Common myeloid progenitor, CD34-positive (primary cell): Measurements from ENCODE around the gene OR2T35.

Experiments used
- CTCF ChIA-PET: fragments of 350-600 bp; sonication (Branson Sonifier 250); formaldehyde crosslinking; loops from one replicate; lab custom pipeline; 2021; ENCODE audit warnings: antibody characterized with exemption; lab: Charles Lee
- POLR2A ChIA-PET: fragments of 350-600 bp; sonication (Branson Sonifier 250); formaldehyde crosslinking; loops from one replicate; lab custom pipeline; 2021; ENCODE audit warnings: antibody characterized with exemption; lab: Charles Lee
- DNase-seq, 3 donors: peaks; one replicate each; pipeline versions ENCODE4 v3.0.0 to v3.0.0-alpha.2; 2013
- H3K27ac ChIP-seq, 2 experiments: 1 replicate in 1 of 2; 2 replicates in 1 of 2; pipeline ENCODE4 v1.7.0; 2013; ENCODE audit warnings: inconsistent platforms in 2 of 2, low read length in 2 of 2, mild to moderate bottlenecking in 2 of 2, low read depth in 1 of 2, moderate library complexity in 1 of 2; ENCODE audit not compliant: severe bottlenecking in 2 of 2, insufficient read depth in 1 of 2, poor library complexity in 1 of 2
- H3K27me3 ChIP-seq, 5 experiments: replicated peaks in 2 of 5; 1 replicate in 3 of 5; 2 replicates in 2 of 5; pipeline versions ENCODE4 v1.6.1 to v1.7.0; 2013; ENCODE audit warnings: low read length in 4 of 5, mild to moderate bottlenecking in 2 of 5, moderate library complexity in 2 of 5, inconsistent platforms in 1 of 5; ENCODE audit not compliant: insufficient read depth in 5 of 5, control insufficient read depth in 4 of 5
- H3K36me3 ChIP-seq, 4 experiments: 1 replicate in 2 of 4; 2 replicates in 2 of 4; pipeline versions ENCODE4 v1.6.1 to v1.7.0; 2013; ENCODE audit warnings: low read length in 3 of 4, control low read depth in 1 of 4, mild to moderate bottlenecking in 1 of 4; ENCODE audit not compliant: control insufficient read depth in 4 of 4, insufficient read depth in 4 of 4
- H3K4me1 ChIP-seq, 4 experiments: 1 replicate in 3 of 4; 2 replicates in 1 of 4; pipeline versions ENCODE4 v1.6.1 to v1.7.1; 2013; ENCODE audit warnings: low read length in 3 of 4, mild to moderate bottlenecking in 3 of 4, control low read depth in 1 of 4, inconsistent platforms in 1 of 4, moderate library complexity in 1 of 4; ENCODE audit not compliant: control insufficient read depth in 4 of 4, insufficient read depth in 4 of 4; ENCODE audit errors: control extremely low read depth in 1 of 4
- H3K4me3 ChIP-seq, 7 experiments: 1 replicate in 4 of 7; 2 replicates in 3 of 7; pipeline versions ENCODE4 v1.5.1 to v1.7.0; 2013; ENCODE audit warnings: mild to moderate bottlenecking in 7 of 7, low read length in 6 of 7, moderate library complexity in 6 of 7, inconsistent platforms in 2 of 7, low read depth in 2 of 7, control low read depth in 1 of 7; ENCODE audit not compliant: insufficient read depth in 4 of 7, control insufficient read depth in 1 of 7; ENCODE audit errors: extremely low read depth in 1 of 7
- H3K9me3 ChIP-seq, 5 experiments: 1 replicate in 4 of 5; 2 replicates in 1 of 5; pipeline versions ENCODE4 v1.6.1 to v1.7.1; 2013; ENCODE audit warnings: low read length in 4 of 5, mild to moderate bottlenecking in 2 of 5, inconsistent platforms in 1 of 5, low read depth in 1 of 5, moderate library complexity in 1 of 5; ENCODE audit not compliant: control insufficient read depth in 4 of 5, insufficient read depth in 2 of 5; ENCODE audit errors: control extremely low read depth in 1 of 5
- WGBS: methylation state at CpG from one replicate; pipeline ENCODE4 v1.1.5; 2013; ENCODE audit not compliant: insufficient coverage; 5-methylcytosine and 5-hydroxymethylcytosine counted together

Gene OR2T35

GRCh38 chr1:248625971-248626370, 19.1 kb downstream of the OR2T35 start:
- Histone ChIP-seq H3K36me3 (no peaks in the 10 kb centered on the region), H3K27me3 (no peaks in the 10 kb centered on the region), H3K9me3 (no peaks in the 10 kb centered on the region), H3K27ac (no peak overlapping the region), H3K4me1 (no peaks in the 10 kb centered on the region), H3K4me3 (no peak overlapping the region)
- POLR2A ChIA-PET: no interaction called here
- CTCF ChIA-PET: interaction anchor here (1.7 kb wide), 2 partner anchors 12 to 181 kb away, joined by 4 to 10 read pairs; no protein-coding TSS in a partner anchor
- DNase-seq: no peak
- WGBS: 100% methylated on average over 5 of the region's 5 CpGs

GRCh38 chr1:248625166-248625565, 19.9 kb downstream of the OR2T35 start:
- ChIA-PET CTCF (interaction anchor here (1.3 to 4.2 kb wide), 5 partner anchors 11 to 182 kb away, joined by 4 to 13 read pairs (median 6); no protein-coding TSS in a partner anchor), POLR2A (no interaction called here)
- WGBS: 94% methylated on average over 3 of the region's 4 CpGs
- no peaks in the 10 kb centered on the region for H3K36me3 ChIP-seq
- H3K4me1 ChIP-seq: no peaks in the 10 kb centered on the region
- no peaks in the 10 kb centered on the region for H3K9me3 ChIP-seq
- H3K27ac ChIP-seq: no peak overlapping the region
- H3K4me3 ChIP-seq: no peak overlapping the region
- DNase-seq: no peak
- no peaks in the 10 kb centered on the region for H3K27me3 ChIP-seq

GRCh38 chr1:248622570-248623001, 22.5 kb downstream of the OR2T35 start:
- POLR2A ChIA-PET: no interaction called here

GRCh38 chr1:248621770-248622169, 23.3 kb downstream of the OR2T35 start:
- Histone ChIP-seq H3K27me3 (no peaks in the 10 kb centered on the region), H3K4me1 (no peaks in the 10 kb centered on the region), H3K27ac (no peak overlapping the region), H3K9me3 (no peaks in the 10 kb centered on the region), H3K36me3 (no peaks in the 10 kb centered on the region), H3K4me3 (no peak overlapping the region)
- CTCF ChIA-PET: interaction anchor here (0.7 to 6.3 kb wide), 10 partner anchors 9 to 684 kb away, joined by 3 to 58 read pairs (median 5); no protein-coding TSS in a partner anchor
- POLR2A ChIA-PET: no interaction called here
- DNase-seq: no peak
- 96% methylated on average over 5 of the region's 7 CpGs for WGBS

More at GRCh38 chr1:248622570-248623001, 22.5 kb downstream of the OR2T35 start:
- Histone ChIP-seq H3K27ac (no peak overlapping the region), H3K27me3 (no peaks in the 10 kb centered on the region), H3K4me3 (no peak overlapping the region), H3K9me3 (no peaks in the 10 kb centered on the region), H3K36me3 (no peaks in the 10 kb centered on the region), H3K4me1 (no peaks in the 10 kb centered on the region)
- 68% methylated on average over 4 of the region's 4 CpGs for WGBS
- CTCF ChIA-PET: interaction anchor here (0.6 to 6.3 kb wide), 16 partner anchors 8 to 191 kb away, joined by 3 to 58 read pairs (median 4); no protein-coding TSS in a partner anchor
- DNase-seq: peak; percentile 49 to 73 (median 69)

GRCh38 chr1:248618878-248619277, 26.2 kb downstream of the OR2T35 start:
- DNase-seq: peak; percentile 47 to 61 (median 51)

GRCh38 chr1:248618119-248618518, 27.0 kb downstream of the OR2T35 start:
- H3K27me3 ChIP-seq: no peaks in the 10 kb centered on the region
- CTCF ChIA-PET: interaction anchor here (0.9 to 6.3 kb wide), 2 partner anchors 169 to 188 kb away, joined by 3 to 58 read pairs; no protein-coding TSS in a partner anchor

More at GRCh38 chr1:248618878-248619277, 26.2 kb downstream of the OR2T35 start:
- Histone ChIP-seq H3K36me3 (no peaks in the 10 kb centered on the region), H3K4me1 (no peaks in the 10 kb centered on the region), H3K4me3 (no peak overlapping the region), H3K27ac (no peak overlapping the region), H3K9me3 (no peaks in the 10 kb centered on the region), H3K27me3 (no peaks in the 10 kb centered on the region)
- 0% methylated on average over 2 of the region's 3 CpGs for WGBS
- POLR2A ChIA-PET: no interaction called here
- CTCF ChIA-PET: interaction anchor here (2.2 to 6.3 kb wide), 2 partner anchors 9 to 187 kb away, joined by 7 to 58 read pairs; no protein-coding TSS in a partner anchor

GRCh38 chr1:248613742-248614141, 31.3 kb downstream of the OR2T35 start:
- POLR2A ChIA-PET: no interaction called here
- Histone ChIP-seq H3K27me3 (no peaks in the 10 kb centered on the region), H3K4me1 (peaks cover 0 to 2% (median 0%) of the 10 kb centered on the region in 4 experiments), H3K9me3 (no peaks in the 10 kb centered on the region), H3K4me3 (no peak overlapping the region), H3K36me3 (no peaks in the 10 kb centered on the region), H3K27ac (no peak overlapping the region)
- no peak for DNase-seq
- 100% methylated on average over 1 of the region's 1 CpG for WGBS
- CTCF ChIA-PET: interaction anchor here (1.1 to 3.4 kb wide), 2 partner anchors 9 to 11 kb away, joined by 3 to 10 read pairs; no protein-coding TSS in a partner anchor

More at GRCh38 chr1:248618119-248618518, 27.0 kb downstream of the OR2T35 start:
- Histone ChIP-seq H3K4me3 (no peak overlapping the region), H3K4me1 (no peaks in the 10 kb centered on the region), H3K36me3 (no peaks in the 10 kb centered on the region), H3K27ac (no peak overlapping the region), H3K9me3 (no peaks in the 10 kb centered on the region)
- POLR2A ChIA-PET: no interaction called here
- 100% methylated on average over 3 of the region's 7 CpGs for WGBS
- no peak for DNase-seq
